GM04503 (cell line): ENCODE measurements around the gene DPP3.
"Not testable (repeated sequence)": the region's sequence is repeated elsewhere in the genome, so short reads cannot be mapped to it uniquely, and the experiment has no call there.

Experiments used
- DNase-seq: peaks from one replicate; pipeline ENCODE4 v3.0.0-alpha.2; 2012; ENCODE audit warnings: low read depth

DPP3 gene

GRCh38 chr11:66480117-66480938 is at the start of gene DPP3:
TSS of gene DPP3 (plus strand) at chr11:66480434. CDS start at chr11:66482201, 1,767 bp downstream.
- DNase-seq = peak; percentile 78

GRCh38 chr11:66431287-66431686 is 48.9 kb upstream of the DPP3 start:
- not testable (repeated sequence) for DNase-seq

GRCh38 chr11:66431871-66432329 is 48.3 kb upstream of the DPP3 start:
- DNase-seq = not testable (repeated sequence)

GRCh38 chr11:66432597-66432996 is 47.6 kb upstream of the DPP3 start:
- DNase-seq = no peak

- no peak for DNase-seq
Measured at GRCh38 chr11:66437979-66438503, 42.2 kb upstream of the DPP3 start.

- DNase-seq = peak; percentile 65
Measured at GRCh38 chr11:66438504-66439466, 41.4 kb upstream of the DPP3 start, which contains the start of gene MRPL11. TSS of gene MRPL11 (minus strand) at chr11:66438848. CDS start at chr11:66438754, 94 bp downstream.

GRCh38 chr11:66440101-66440939 is 39.9 kb upstream of the DPP3 start:
- DNase-seq = not testable (repeated sequence)

- DNase-seq = not testable (repeated sequence)
Measured at GRCh38 chr11:66440940-66441282, 39.3 kb upstream of the DPP3 start.

- peak; percentile 96 for DNase-seq
Measured at GRCh38 chr11:66443602-66444001, 36.6 kb upstream of the DPP3 start.

- no peak for DNase-seq
Measured at GRCh38 chr11:66447012-66447411, 33.2 kb upstream of the DPP3 start.

GRCh38 chr11:66448523-66448922 is 31.7 kb upstream of the DPP3 start:
- DNase-seq = no peak

GRCh38 chr11:66450560-66450959 is 29.7 kb upstream of the DPP3 start:
- DNase-seq = no peak

- DNase-seq = no peak
Measured at GRCh38 chr11:66451663-66452062, 28.6 kb upstream of the DPP3 start.

GRCh38 chr11:66454247-66454646 is 26.0 kb upstream of the DPP3 start:
- no peak for DNase-seq

- no peak for DNase-seq
Measured at GRCh38 chr11:66454828-66455227, 25.4 kb upstream of the DPP3 start.

GRCh38 chr11:66457826-66458225 is 22.4 kb upstream of the DPP3 start:
- DNase-seq = no peak

- DNase-seq = no peak
Measured at GRCh38 chr11:66459138-66459778, 21.0 kb upstream of the DPP3 start.

- no peak for DNase-seq
Measured at GRCh38 chr11:66462010-66462409, 18.2 kb upstream of the DPP3 start.

GRCh38 chr11:66462911-66463310 is 17.3 kb upstream of the DPP3 start:
- DNase-seq = no peak

GRCh38 chr11:66464116-66464515 is 16.1 kb upstream of the DPP3 start:
- DNase-seq = not testable (repeated sequence)

GRCh38 chr11:66464916-66465315 is 15.3 kb upstream of the DPP3 start:
- no peak for DNase-seq
